Measurements from ENCODE around the gene FAM50B. TPM values are rescaled to one million over a fixed set of nuclear protein-coding genes. Genes with fewer than 3 reads are reported as not detected.

Gene FAM50B
- total and polyA plus RNA-seq, 10 of the 15 experiments (the other 5 are each of a cell fraction or from before 2014, with no cell fraction given) = 0.58 to 10.2 (median 5.9) TPM

DNA sequence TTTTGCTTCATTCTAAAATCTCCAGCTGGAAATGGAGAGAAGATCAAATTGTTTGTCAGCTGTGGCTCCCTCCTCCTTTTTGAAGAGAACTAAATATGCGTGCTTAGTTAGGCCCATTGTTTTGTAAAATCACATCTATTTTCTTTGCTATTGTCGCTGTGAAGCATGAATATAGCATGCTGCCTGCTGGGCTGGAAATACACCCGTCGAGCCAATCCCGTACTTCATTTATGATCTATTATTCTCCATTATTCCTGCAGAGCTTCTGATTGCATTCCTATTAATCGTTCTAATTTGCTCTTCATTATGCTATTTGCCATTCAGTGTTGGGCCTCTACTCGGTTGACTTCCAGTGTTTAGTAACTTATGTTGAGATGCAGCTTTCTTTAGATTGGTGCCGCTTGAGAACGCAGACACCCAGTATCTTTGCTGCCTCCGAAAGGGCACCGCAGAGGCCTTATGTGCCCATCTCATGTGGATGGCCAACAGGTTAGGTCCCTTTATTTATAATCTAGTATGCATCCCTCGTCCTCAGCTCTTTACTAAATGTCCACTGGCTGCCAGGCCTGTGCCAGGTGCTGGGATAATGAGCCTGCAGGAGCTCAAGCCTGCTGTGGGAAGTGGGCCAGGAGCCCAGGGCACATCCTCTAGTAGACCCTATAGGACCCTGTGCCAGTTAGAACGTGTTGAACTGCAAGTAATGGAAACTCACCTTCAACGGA, 45.6 kb downstream of the FAM50B start:
- SMC1A ChIA-PET (ENCODE audit: uncharacterized antibody, unreplicated experiment) = no interaction called here
- Histone ChIP-seq H3K36me3 (ENCODE audit: control insufficient read depth in 2 of 2, insufficient read depth in 2 of 2, low read length in 1 of 2) (no peaks in the 10 kb centered on the region), H3K4me1 (ENCODE audit: control insufficient read depth, insufficient read depth, low read length) (no peaks in the 10 kb centered on the region), H3K27me3 (replicated peaks in 1 of 2; ENCODE audit: control insufficient read depth in 2 of 2, insufficient read depth in 2 of 2, low read length in 1 of 2) (no peaks in the 10 kb centered on the region; a peak in 1 of 4 replicates), H3K79me2 (ENCODE audit: control insufficient read depth, insufficient read depth, low read length) (no peaks in the 10 kb centered on the region), H3K9ac (ENCODE audit: control insufficient read depth, insufficient read depth, low read length) (no peak overlapping the region), H3K27ac (ENCODE audit: control insufficient read depth, insufficient read depth) (no peak overlapping the region), H4K20me1 (ENCODE audit: control insufficient read depth, insufficient read depth) (no peaks in the 10 kb centered on the region; the same call in 1 of the 2 replicates), H3K4me3 (no peak overlapping the region), H3K4me2 (ENCODE audit: control insufficient read depth, insufficient read depth) (no peak overlapping the region), H3K9me3 (replicated peaks; ENCODE audit: control insufficient read depth, insufficient read depth, low read length) (no peaks in the 10 kb centered on the region), H2AFZ (ENCODE audit: control insufficient read depth, low read depth, low read length) (no peak overlapping the region)
- BruUV-seq (replicated peaks) = no TSS peak
- no peak for DNase-seq (ENCODE audit: low read depth, low spot score)
- CTCF ChIA-PET = no interaction called here
- POLR2A ChIA-PET = no interaction called here
- intact Hi-C loops (cut with micrococcal nuclease; ENCODE audit: unreplicated experiment) = no loop called here
- TF ChIP-seq STAT3 (IDR thresholded peaks at IDR 0.05; ENCODE audit: low read depth, low read length) (no peak), CREB1 (IDR thresholded peaks at IDR 0.05; ENCODE audit: low read depth) (no peak), MXI1 (IDR thresholded peaks at IDR 0.05; ENCODE audit: low read depth, low read length) (no peak), SUZ12 (IDR thresholded peaks at IDR 0.05; ENCODE audit: unreplicated experiment) (no peak), ZBTB11 (CRISPR knock-in tag; IDR thresholded peaks at IDR 0.05) (no peak), MEF2B (IDR thresholded peaks at IDR 0.05; ENCODE audit: partially characterized antibody, poor library complexity, severe bottlenecking) (no peak), TARDBP (IDR thresholded peaks at IDR 0.05; ENCODE audit: borderline replicate concordance) (no peak), SREBF1 (IDR thresholded peaks at IDR 0.05; ENCODE audit: low read length) (no peak), CHD2 (IDR thresholded peaks at IDR 0.05; ENCODE audit: borderline replicate concordance, low read depth, low read length) (no peak)
- TF ChIP-seq, protein P1, sequence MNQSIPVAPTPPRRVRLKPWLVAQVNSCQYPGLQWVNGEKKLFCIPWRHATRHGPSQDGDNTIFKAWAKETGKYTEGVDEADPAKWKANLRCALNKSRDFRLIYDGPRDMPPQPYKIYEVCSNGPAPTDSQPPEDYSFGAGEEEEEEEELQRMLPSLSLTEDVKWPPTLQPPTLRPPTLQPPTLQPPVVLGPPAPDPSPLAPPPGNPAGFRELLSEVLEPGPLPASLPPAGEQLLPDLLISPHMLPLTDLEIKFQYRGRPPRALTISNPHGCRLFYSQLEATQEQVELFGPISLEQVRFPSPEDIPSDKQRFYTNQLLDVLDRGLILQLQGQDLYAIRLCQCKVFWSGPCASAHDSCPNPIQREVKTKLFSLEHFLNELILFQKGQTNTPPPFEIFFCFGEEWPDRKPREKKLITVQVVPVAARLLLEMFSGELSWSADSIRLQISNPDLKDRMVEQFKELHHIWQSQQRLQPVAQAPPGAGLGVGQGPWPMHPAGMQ (IDR thresholded peaks at IDR 0.05; ENCODE audit: borderline replicate concordance) = no peak
- no peak for ATAC-seq
- in situ Hi-C loops (cut with MboI) = no loop called here
- RAD21 ChIA-PET (ENCODE audit: unreplicated experiment) = interaction anchor here (1.2 kb wide), 1 partner anchor 10 kb away, joined by 3 read pairs; no protein-coding TSS in a partner anchor
- whole genome bisulfite sequencing (ENCODE audit: insufficient coverage, insufficient replicate concordance, low lambda C conversion rate, missing lambda C conversion rate) = 58% methylated on average over 14 of the region's 14 CpGs
- FAIRE-seq = no peak

All from GM12878 (cell line).